Left lung (tissue), 10 donors: Measurements from ENCODE around the gene GLTP. TPM values are rescaled to one million over a fixed set of nuclear protein-coding genes. Genes with fewer than 3 reads are reported as not detected.

Experiments
- ATAC-seq: fragments of 200-7000 bp; cut with Tn5 transposase; one replicate; pipeline ENCODE4 v1.9.1; 2020; ENCODE audit warnings: moderate library complexity
- DNase-seq, 4 donors: peaks; one replicate each; pipeline ENCODE4 v3.0.0-alpha.2; 2013 to 2020
- H3K27ac ChIP-seq, 2 donors: fragments of 200-600 bp; sonication (generic) in 1 of 2; one replicate each; pipeline versions ENCODE4 v1.5.0 to v1.8.0; 2020 to 2021
- H3K27me3 ChIP-seq, 2 donors: fragments of 200-600 bp; sonication (generic) in 1 of 2; one replicate each; pipeline versions ENCODE4 v1.5.0 to v1.8.0; 2020 to 2021
- H3K36me3 ChIP-seq, 2 donors: fragments of 200-600 bp; sonication (generic) in 1 of 2; one replicate each; pipeline versions ENCODE4 v1.5.0 to v1.8.0; 2020 to 2021
- H3K4me1 ChIP-seq, 2 donors: fragments of 200-600 bp; one replicate each; pipeline ENCODE4 v1.8.0; 2021
- H3K4me3 ChIP-seq, 2 donors: fragments of 200-600 bp; sonication (generic) in 1 of 2; one replicate each; pipeline versions ENCODE4 v1.5.0 to v1.8.0; 2020 to 2021; ENCODE audit warnings: mild to moderate bottlenecking in 1 of 2
- H3K9me3 ChIP-seq, 2 donors: fragments of 200-600 bp; sonication (generic) in 1 of 2; one replicate each; pipeline versions ENCODE4 v1.5.0 to v1.8.0; 2020 to 2021
- CTCF ChIP-seq, 2 donors: fragments of 200-600 bp; sonication (generic) in 1 of 2; IDR thresholded peaks; one replicate each; pipeline versions ENCODE4 v1.5.0 to v1.8.0; 2021; ENCODE audit warnings: antibody characterized with exemption in 2 of 2
- intact Hi-C, 2 donors: fragments of 100-400 bp; cut with DNase I; formaldehyde crosslinking; loops; one replicate each; pipeline versions ENCODE4 v1.11.2 to v1.14.2; 2022
- polyA plus RNA-seq, 6 donors: library from polyadenylated mRNA; unstranded; fragments of 120-200 nt; gene quantifications; one replicate each; pipeline ENCODE4 v1.2.1, GENCODE V29; 2013; ENCODE audit not compliant: insufficient read length in 6 of 6
- total RNA-seq, 2 donors: library from RNA; stranded (reverse); fragmentation: NEBNext Ultra II Directional; extraction: Animal tissue kit (Norgen Biotek cat#: 25700); gene quantifications; one replicate each; pipeline ENCODE4 v1.2.1, GENCODE V29; 2021
- donor health status: DM: no; HTN: yes; CAD: no.
- donor health status: DM: no; HTN: no; CAD: no.

The GLTP gene
- total and polyA plus RNA-seq, 8 donors: 30.1 to 43.3 (median 32.5) TPM

- no peak overlapping the region for H3K4me3 ChIP-seq
- intact Hi-C loops: no loop called here
- H3K4me1 ChIP-seq: no peaks in the 10 kb centered on the region
- DNase-seq: no peak
- TF ChIP-seq CTCF (IDR thresholded peaks at IDR 0.05): no peak
- H3K36me3 ChIP-seq: peaks cover 0 to 95% of the 10 kb centered on the region in 2 donors
- no peak for ATAC-seq
- H3K9me3 ChIP-seq: no peaks in the 10 kb centered on the region
- no peak overlapping the region for H3K27ac ChIP-seq
- H3K27me3 ChIP-seq: no peaks in the 10 kb centered on the region
These were observed 46.3 kb upstream of the GLTP start for GRCh38 chr12:109926488-109927210.

- no peak for DNase-seq
- H3K27me3 ChIP-seq: no peaks in the 10 kb centered on the region
- H3K9me3 ChIP-seq: no peaks in the 10 kb centered on the region
- TF ChIP-seq CTCF (IDR thresholded peaks at IDR 0.05): no peak
- no peak overlapping the region for H3K27ac ChIP-seq
- no peak overlapping the region for H3K4me3 ChIP-seq
- H3K4me1 ChIP-seq: no peaks in the 10 kb centered on the region
- intact Hi-C loops: no loop called here
- H3K36me3 ChIP-seq: peaks cover 0 to 95% of the 10 kb centered on the region in 2 donors
- no peak for ATAC-seq
These were observed 45.7 kb upstream of the GLTP start for GRCh38 chr12:109926016-109926415.

- H3K27me3 ChIP-seq: no peaks in the 10 kb centered on the region
- no peaks in the 10 kb centered on the region for H3K4me1 ChIP-seq
- no peaks in the 10 kb centered on the region for H3K9me3 ChIP-seq
- no peak for DNase-seq
- ATAC-seq: no peak
- peaks cover 0 to 95% of the 10 kb centered on the region in 2 donors for H3K36me3 ChIP-seq
- intact Hi-C loops: no loop called here
- no peak overlapping the region for H3K4me3 ChIP-seq
- TF ChIP-seq CTCF (IDR thresholded peaks at IDR 0.05): no peak
- H3K27ac ChIP-seq: no peak overlapping the region
These were observed 45.0 kb upstream of the GLTP start for GRCh38 chr12:109925185-109925840.

- no peak for DNase-seq
- Histone ChIP-seq H3K4me3 (no peak overlapping the region), H3K36me3 (peaks cover 0 to 95% of the 10 kb centered on the region in 2 donors), H3K27me3 (no peaks in the 10 kb centered on the region), H3K9me3 (no peaks in the 10 kb centered on the region), H3K27ac (no peak overlapping the region), H3K4me1 (no peaks in the 10 kb centered on the region)
- no peak for ATAC-seq
- TF ChIP-seq CTCF (IDR thresholded peaks at IDR 0.05): no peak
- intact Hi-C loops: no loop called here
These were observed 43.3 kb upstream of the GLTP start for GRCh38 chr12:109923481-109924245.

GRCh38 chr12:109923038-109923437 is 42.7 kb upstream of the GLTP start:
- intact Hi-C loops: no loop called here
- no peak for DNase-seq
- no peak for ATAC-seq
- no peaks in the 10 kb centered on the region for H3K9me3 ChIP-seq
- no peaks in the 10 kb centered on the region for H3K27me3 ChIP-seq
- H3K4me3 ChIP-seq: no peak overlapping the region
- H3K36me3 ChIP-seq: peaks cover 0 to 95% of the 10 kb centered on the region in 2 donors
- H3K27ac ChIP-seq: no peak overlapping the region
- no peaks in the 10 kb centered on the region for H3K4me1 ChIP-seq
- TF ChIP-seq CTCF (IDR thresholded peaks at IDR 0.05): no peak
